CD4-positive, alpha-beta T cell treated with Interleukin-6 at 100 ng/mL for 8 hours (primary cell): ENCODE results near the gene MXRA8.
A peak's percentile ranks its signal among the peaks of the same experiment; 100 is the strongest.
"Not testable (repeated sequence)": the region's sequence is repeated elsewhere in the genome, so short reads cannot be mapped to it uniquely, and the experiment has no call there.

Experiments used
- DNase-seq: peaks from one replicate; pipeline ENCODE4 v3.0.0-alpha.2; 2020; ENCODE audit warnings: mixed read lengths, low spot score

Gene MXRA8

GRCh38 chr1:1391225-1391624 is 32.9 kb upstream of the MXRA8 start:
- no peak for DNase-seq

GRCh38 chr1:1390675-1391074 is 32.3 kb upstream of the MXRA8 start:
- DNase-seq = no peak

- DNase-seq = no peak
Observed at GRCh38 chr1:1388078-1388472, 29.7 kb upstream of the MXRA8 start.

GRCh38 chr1:1387098-1388077 is 29.0 kb upstream of the MXRA8 start:
- DNase-seq = no peak

- no peak for DNase-seq
Observed at GRCh38 chr1:1385931-1386330, 27.6 kb upstream of the MXRA8 start.

- DNase-seq = not testable (repeated sequence)
Observed at GRCh38 chr1:1385339-1385738, 27.0 kb upstream of the MXRA8 start.

GRCh38 chr1:1381294-1381693 is 22.9 kb upstream of the MXRA8 start:
- DNase-seq = no peak

- no peak for DNase-seq
Observed at GRCh38 chr1:1380860-1381259, 22.5 kb upstream of the MXRA8 start.

GRCh38 chr1:1377540-1378205 is 19.3 kb upstream of the MXRA8 start:
- DNase-seq = no peak

GRCh38 chr1:1376551-1377226 is 18.3 kb upstream of the MXRA8 start:
- DNase-seq = no peak

- DNase-seq = peak; percentile 98
Observed at GRCh38 chr1:1374929-1375662, 16.7 kb upstream of the MXRA8 start, which contains the start of gene AURKAIP1. Gene AURKAIP1, minus strand, starts transcription at chr1:1375207. Its CDS starts 451 bp downstream, at chr1:1374756.

- DNase-seq = no peak
Observed at GRCh38 chr1:1374589-1374928, 16.2 kb upstream of the MXRA8 start.

- no peak for DNase-seq
Observed at GRCh38 chr1:1373815-1374588, 15.6 kb upstream of the MXRA8 start.

- no peak for DNase-seq
Observed at GRCh38 chr1:1373051-1373814, 14.9 kb upstream of the MXRA8 start.

GRCh38 chr1:1371746-1372711 is 13.7 kb upstream of the MXRA8 start:
- DNase-seq = peak; percentile 70

- DNase-seq = peak; percentile 54
Observed at GRCh38 chr1:1371364-1371745, 13.0 kb upstream of the MXRA8 start.

GRCh38 chr1:1370771-1371300 is 12.5 kb upstream of the MXRA8 start:
- DNase-seq = no peak

GRCh38 chr1:1370094-1370493 is 11.7 kb upstream of the MXRA8 start:
- DNase-seq = not testable (repeated sequence)

GRCh38 chr1:1367315-1367714 is 9.0 kb upstream of the MXRA8 start:
- no peak for DNase-seq
